AG09309 (cell line): ENCODE results near the gene ITGB3.
A peak's percentile ranks its signal among the peaks of the same experiment; 100 is the strongest.

Source experiments
- DNase-seq: peaks from one replicate; pipeline ENCODE4 v3.0.0-alpha.2; 2010; ENCODE audit warnings: low read depth
- H3K4me3 ChIP-seq: 2 replicates; pipeline ENCODE4 v1.5.1; 2011; ENCODE audit warnings: mild to moderate bottlenecking, low read depth, low read length, moderate library complexity; ENCODE audit not compliant: control insufficient read depth
- TF ChIP-seq, protein P1 (sequence below): IDR thresholded peaks from 2 replicates; pipeline ENCODE4 v1.5.1; 2011; ENCODE audit warnings: mild to moderate bottlenecking, low read depth, low read length, inconsistent platforms; ENCODE audit not compliant: insufficient read depth, control insufficient read depth; ENCODE audit errors: missing control alignments

The ITGB3 gene

DNA sequence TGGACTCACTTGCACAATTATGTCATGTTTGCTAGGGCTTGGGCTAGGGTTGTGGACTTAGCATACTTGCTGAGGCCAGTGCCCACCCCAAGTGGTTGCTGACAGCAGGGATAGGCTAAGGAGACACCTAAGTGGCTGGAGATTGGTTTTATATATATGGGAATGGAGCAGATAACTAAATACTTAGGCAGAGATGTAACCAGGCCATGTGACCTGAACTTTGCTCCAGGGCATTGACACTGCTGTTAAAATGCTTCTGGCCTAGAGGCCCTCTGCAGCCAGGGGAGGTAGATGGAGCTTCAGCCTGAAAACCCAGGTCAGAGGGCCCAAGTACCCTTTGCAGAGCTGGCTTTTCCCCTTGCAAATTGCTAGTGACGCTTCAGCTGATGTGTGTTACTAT is 1.4 kb upstream of the ITGB3 start:
- H3K4me3 ChIP-seq: no peak overlapping the region
- no peak for DNase-seq
- TF ChIP-seq, protein P1, sequence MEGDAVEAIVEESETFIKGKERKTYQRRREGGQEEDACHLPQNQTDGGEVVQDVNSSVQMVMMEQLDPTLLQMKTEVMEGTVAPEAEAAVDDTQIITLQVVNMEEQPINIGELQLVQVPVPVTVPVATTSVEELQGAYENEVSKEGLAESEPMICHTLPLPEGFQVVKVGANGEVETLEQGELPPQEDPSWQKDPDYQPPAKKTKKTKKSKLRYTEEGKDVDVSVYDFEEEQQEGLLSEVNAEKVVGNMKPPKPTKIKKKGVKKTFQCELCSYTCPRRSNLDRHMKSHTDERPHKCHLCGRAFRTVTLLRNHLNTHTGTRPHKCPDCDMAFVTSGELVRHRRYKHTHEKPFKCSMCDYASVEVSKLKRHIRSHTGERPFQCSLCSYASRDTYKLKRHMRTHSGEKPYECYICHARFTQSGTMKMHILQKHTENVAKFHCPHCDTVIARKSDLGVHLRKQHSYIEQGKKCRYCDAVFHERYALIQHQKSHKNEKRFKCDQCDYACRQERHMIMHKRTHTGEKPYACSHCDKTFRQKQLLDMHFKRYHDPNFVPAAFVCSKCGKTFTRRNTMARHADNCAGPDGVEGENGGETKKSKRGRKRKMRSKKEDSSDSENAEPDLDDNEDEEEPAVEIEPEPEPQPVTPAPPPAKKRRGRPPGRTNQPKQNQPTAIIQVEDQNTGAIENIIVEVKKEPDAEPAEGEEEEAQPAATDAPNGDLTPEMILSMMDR: no peak

DNA sequence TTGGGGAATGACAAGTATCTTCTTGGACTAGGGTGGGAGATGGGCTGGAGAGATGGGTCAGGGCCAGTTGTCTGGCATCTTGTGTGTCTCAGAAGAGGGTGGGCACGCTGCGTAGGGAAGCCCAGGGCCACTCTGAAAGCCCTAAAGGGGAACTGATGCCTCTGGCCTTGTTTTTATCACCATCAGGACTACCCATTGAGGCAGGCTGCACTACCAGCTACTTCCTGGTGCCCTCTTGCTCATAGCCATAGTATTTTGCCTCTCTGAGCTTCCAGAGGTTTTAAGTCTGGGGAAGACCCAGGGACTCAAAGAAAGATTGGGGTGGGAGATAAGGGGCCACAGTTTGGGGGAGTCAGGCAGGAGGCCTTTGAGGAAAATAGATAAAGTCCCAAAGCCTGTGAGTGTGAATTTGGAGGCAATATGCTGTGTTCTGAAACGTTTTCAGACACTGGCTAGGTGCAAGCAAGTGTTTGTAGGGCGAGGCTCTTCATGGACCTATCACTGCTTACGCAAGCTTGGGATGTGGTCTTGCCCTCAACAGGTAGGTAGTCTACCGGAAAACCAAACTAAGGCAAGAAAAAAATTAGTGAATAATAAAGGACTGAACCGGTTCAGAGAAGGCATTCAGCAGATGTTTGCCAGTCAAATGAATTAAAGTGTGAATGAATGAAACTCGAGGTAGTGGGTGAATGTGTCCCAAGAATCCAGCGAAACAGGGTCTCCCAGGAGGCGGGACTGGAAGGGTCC is 688 bp upstream of the ITGB3 start:
- TF ChIP-seq, protein P1: no peak
- DNase-seq: no peak
- peak overlapping the region; percentile 50 for H3K4me3 ChIP-seq

DNA sequence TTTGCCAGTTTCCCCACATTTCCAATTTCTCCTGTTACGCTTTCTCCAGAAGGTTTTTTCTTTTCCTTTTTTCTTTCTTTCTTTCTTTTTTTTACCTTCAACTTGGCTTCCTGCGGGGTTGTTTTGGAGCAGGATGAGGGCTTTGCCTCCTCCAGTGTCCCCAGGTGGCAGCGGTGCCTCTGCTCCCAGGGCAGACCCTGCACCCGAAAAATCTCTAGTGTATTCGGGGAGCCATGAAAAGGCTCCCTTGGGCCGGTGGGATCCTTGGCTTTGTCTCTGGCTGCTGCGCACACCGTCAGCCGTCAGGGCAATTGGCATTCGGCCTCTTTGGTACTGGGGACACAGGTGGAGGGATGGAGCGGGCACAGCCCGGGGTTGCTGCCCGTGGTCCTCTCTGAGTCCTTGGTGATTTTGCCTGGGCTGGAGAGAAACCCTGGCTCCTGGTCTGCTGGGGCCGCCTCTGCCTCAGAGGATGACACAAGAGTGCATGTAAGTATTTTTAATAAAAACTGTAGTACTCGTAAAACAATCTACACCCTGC is 846 bp downstream of the ITGB3 start:
- TF ChIP-seq, protein P1: no peak
- DNase-seq: no peak
- H3K4me3 ChIP-seq: peak overlapping the region; percentile 50

DNA sequence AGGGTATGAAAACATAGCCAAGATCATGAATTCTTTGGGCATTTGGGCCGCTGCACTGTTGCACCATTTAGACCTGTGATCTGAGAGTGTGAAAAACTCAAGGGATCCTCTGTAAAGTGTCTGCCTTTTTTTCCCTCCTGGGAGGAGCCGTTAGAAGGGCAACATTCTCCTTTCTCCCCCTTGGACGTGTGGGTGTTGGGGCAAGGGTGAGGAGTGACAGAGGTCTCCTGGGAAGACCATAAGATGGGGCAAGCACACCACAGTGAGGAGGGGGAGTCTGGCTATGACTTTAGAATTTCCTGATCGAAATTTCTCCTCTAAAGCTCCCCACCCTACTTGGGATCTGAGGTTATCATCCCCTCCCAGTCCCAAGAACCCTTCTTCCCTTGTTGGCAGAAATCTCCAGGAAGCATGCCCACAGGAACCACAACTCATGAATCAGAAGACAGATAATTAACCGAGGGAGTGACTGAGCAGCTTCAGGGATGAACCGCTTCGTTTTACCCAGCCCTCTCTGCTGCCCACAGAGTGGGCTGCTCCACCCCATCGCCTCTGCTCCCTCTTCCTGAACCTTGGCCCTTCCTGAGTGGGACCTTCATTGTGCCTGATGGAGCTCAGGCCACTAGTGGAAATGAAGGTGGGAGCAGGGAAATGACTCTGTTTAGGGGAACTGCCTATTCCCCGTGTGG is 4.2 kb downstream of the ITGB3 start:
- DNase-seq: no peak
- TF ChIP-seq, protein P1: no peak
- H3K4me3 ChIP-seq: peak overlapping the region; percentile 4; the same call in 1 of the 2 replicates

DNA sequence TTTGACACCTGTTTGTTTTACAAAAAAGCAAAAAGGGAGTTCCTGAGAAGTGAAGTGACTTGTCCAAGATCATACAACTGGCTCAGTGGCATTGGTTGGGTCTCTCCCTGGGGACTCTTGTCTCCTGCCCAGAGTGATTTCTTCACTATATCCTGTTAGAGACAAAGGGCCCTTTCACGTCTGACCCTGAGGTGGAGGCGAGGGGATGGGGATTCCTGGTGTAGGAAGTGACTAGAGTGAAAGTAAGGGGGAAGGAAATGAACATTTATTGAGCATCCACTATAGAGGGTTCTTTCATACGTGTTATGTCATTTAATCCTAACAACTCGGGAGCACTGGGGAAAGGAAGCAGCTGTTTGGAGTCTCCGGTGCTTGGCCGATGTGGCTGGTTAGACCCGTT is 9.0 kb downstream of the ITGB3 start:
- no peak overlapping the region for H3K4me3 ChIP-seq
- no peak for DNase-seq
- TF ChIP-seq, protein P1: no peak

DNA sequence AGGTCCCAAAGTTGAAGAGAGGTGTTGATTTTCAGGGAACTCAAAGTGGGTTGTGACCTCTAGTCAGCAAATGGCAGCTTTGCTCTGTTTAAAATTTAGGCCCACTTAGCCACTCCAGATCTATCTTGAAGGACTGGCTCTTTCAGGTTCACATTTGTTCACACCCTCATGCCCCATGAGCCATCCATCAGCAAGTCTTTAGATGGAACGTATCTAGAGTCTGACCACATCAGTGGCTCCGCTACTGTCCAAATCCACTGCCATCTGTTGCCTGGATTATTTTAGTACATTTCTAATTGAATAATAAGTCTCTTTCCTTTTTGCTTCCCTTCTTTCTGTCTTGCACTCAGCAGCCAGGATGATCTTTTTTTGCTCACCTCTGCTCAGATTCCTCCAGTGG is 10.5 kb downstream of the ITGB3 start:
- TF ChIP-seq, protein P1: no peak
- no peak for DNase-seq
- H3K4me3 ChIP-seq: no peak overlapping the region
